ENCODE results near the gene PNPLA5. TPM values are rescaled to one million over a fixed set of nuclear protein-coding genes. Genes with fewer than 3 reads are reported as not detected.
"Not testable (repeated sequence)": the region's sequence is repeated elsewhere in the genome, so short reads cannot be mapped to it uniquely, and the experiment has no call there.

The PNPLA5 gene
- total and polyA plus RNA-seq, 4 experiments from 2014 or later = not detected

- H3K27ac ChIP-seq (ENCODE audit: low read depth, low read length); H3K4me1 ChIP-seq (ENCODE audit: insufficient read depth, low read length); H3K4me3 ChIP-seq (ENCODE audit: low read length in 2 of 2); intact Hi-C loops (cut with micrococcal nuclease); POLR2A ChIA-PET (ENCODE audit: partially characterized antibody); H3K4me3 Mint-ChIP-seq; H3K9me3 Mint-ChIP-seq; H3K36me3 Mint-ChIP-seq; H3K27me3 ChIP-seq (ENCODE audit: insufficient read depth, low read length); DNase-seq; H3K4me1 Mint-ChIP-seq; H3K9me3 ChIP-seq (ENCODE audit: control insufficient read depth in 1 of 2, low read length in 2 of 2); H3K36me3 ChIP-seq (ENCODE audit: insufficient read depth, low read length); CTCF ChIA-PET (ENCODE audit: partially characterized antibody); H3K27ac Mint-ChIP-seq: not testable (repeated sequence)
- peaks cover 10 to 18% of the 10 kb centered on the region in 2 donors for H3K27me3 Mint-ChIP-seq
These were observed 11.2 kb upstream of the PNPLA5 start for GRCh38 chr22:43903033-43903432.

GRCh38 chr22:43901976-43902643, 10.3 kb upstream of the PNPLA5 start:
- H3K9me3 ChIP-seq (ENCODE audit: control insufficient read depth in 1 of 2, low read length in 2 of 2) = no peaks in the 10 kb centered on the region
- intact Hi-C loops (cut with micrococcal nuclease) = no loop called here
- H3K36me3 ChIP-seq (ENCODE audit: insufficient read depth, low read length) = no peaks in the 10 kb centered on the region
- H3K9me3 Mint-ChIP-seq = no peaks in the 10 kb centered on the region
- DNase-seq = no peak
- CTCF ChIA-PET (ENCODE audit: partially characterized antibody) = interaction anchor here (0.7 kb wide), 1 partner anchor 19 kb away, joined by 3 read pairs; no protein-coding TSS in a partner anchor
- POLR2A ChIA-PET (ENCODE audit: partially characterized antibody) = no interaction called here
- H3K4me1 Mint-ChIP-seq = no peaks in the 10 kb centered on the region
- no peak overlapping the region for H3K27ac Mint-ChIP-seq
- H3K27me3 Mint-ChIP-seq = peaks cover 10 to 19% of the 10 kb centered on the region in 2 donors
- H3K4me3 Mint-ChIP-seq = no peak overlapping the region
- no peaks in the 10 kb centered on the region for H3K27me3 ChIP-seq (ENCODE audit: insufficient read depth, low read length)
- no peaks in the 10 kb centered on the region for H3K36me3 Mint-ChIP-seq
- H3K4me1 ChIP-seq (ENCODE audit: insufficient read depth, low read length) = no peaks in the 10 kb centered on the region
- no peak overlapping the region for H3K4me3 ChIP-seq (ENCODE audit: low read length in 2 of 2)
- no peak overlapping the region for H3K27ac ChIP-seq (ENCODE audit: low read depth, low read length)

- Histone ChIP-seq H3K36me3 (ENCODE audit: insufficient read depth, low read length) (no peaks in the 10 kb centered on the region), H3K9me3 (ENCODE audit: control insufficient read depth in 1 of 2, low read length in 2 of 2) (no peaks in the 10 kb centered on the region), H3K4me1 (ENCODE audit: insufficient read depth, low read length) (no peaks in the 10 kb centered on the region), H3K27ac (ENCODE audit: low read depth, low read length) (no peak overlapping the region), H3K27me3 (ENCODE audit: insufficient read depth, low read length) (no peaks in the 10 kb centered on the region), H3K4me3 (ENCODE audit: low read length in 2 of 2) (no peak overlapping the region)
- ChIA-PET POLR2A (ENCODE audit: partially characterized antibody) (no interaction called here), CTCF (ENCODE audit: partially characterized antibody) (no interaction called here)
- Mint-ChIP-seq H3K4me1 (no peaks in the 10 kb centered on the region), H3K27ac (no peak overlapping the region), H3K4me3 (no peak overlapping the region), H3K36me3 (no peaks in the 10 kb centered on the region), H3K9me3 (no peaks in the 10 kb centered on the region), H3K27me3 (peaks cover 12 to 19% of the 10 kb centered on the region in 2 donors)
- intact Hi-C loops (cut with micrococcal nuclease) = no loop called here
- no peak for DNase-seq
These were observed 8.4 kb upstream of the PNPLA5 start for GRCh38 chr22:43900206-43900605.

GRCh38 chr22:43897751-43898261, 6.0 kb upstream of the PNPLA5 start:
- intact Hi-C loops (cut with micrococcal nuclease) = no loop called here

GRCh38 chr22:43895986-43896645, 4.3 kb upstream of the PNPLA5 start:
- H3K27ac Mint-ChIP-seq = no peak overlapping the region
- H3K4me3 ChIP-seq (ENCODE audit: low read length in 2 of 2) = no peak overlapping the region
- ChIA-PET POLR2A (ENCODE audit: partially characterized antibody) (no interaction called here), CTCF (ENCODE audit: partially characterized antibody) (no interaction called here)
- no peaks in the 10 kb centered on the region for H3K36me3 ChIP-seq (ENCODE audit: insufficient read depth, low read length)
- H3K36me3 Mint-ChIP-seq = no peaks in the 10 kb centered on the region
- H3K9me3 Mint-ChIP-seq = no peaks in the 10 kb centered on the region
- H3K4me1 ChIP-seq (ENCODE audit: insufficient read depth, low read length) = no peaks in the 10 kb centered on the region
- peaks cover 13 to 15% of the 10 kb centered on the region in 2 donors for H3K27me3 Mint-ChIP-seq
- DNase-seq = no peak
- no peaks in the 10 kb centered on the region for H3K27me3 ChIP-seq (ENCODE audit: insufficient read depth, low read length)
- H3K4me3 Mint-ChIP-seq = no peak overlapping the region
- H3K4me1 Mint-ChIP-seq = peaks cover 0 to 4% (median 0%) of the 10 kb centered on the region in 4 donors
- intact Hi-C loops (cut with micrococcal nuclease) = no loop called here
- no peaks in the 10 kb centered on the region for H3K9me3 ChIP-seq (ENCODE audit: control insufficient read depth in 1 of 2, low read length in 2 of 2)
- no peak overlapping the region for H3K27ac ChIP-seq (ENCODE audit: low read depth, low read length)

More at GRCh38 chr22:43897751-43898261, 6.0 kb upstream of the PNPLA5 start:
- H3K27me3 ChIP-seq (ENCODE audit: insufficient read depth, low read length) = no peaks in the 10 kb centered on the region
- ChIA-PET CTCF (ENCODE audit: partially characterized antibody) (no interaction called here), POLR2A (ENCODE audit: partially characterized antibody) (no interaction called here)
- Mint-ChIP-seq H3K9me3 (no peaks in the 10 kb centered on the region), H3K36me3 (no peaks in the 10 kb centered on the region), H3K27ac (no peak overlapping the region), H3K27me3 (peaks cover 9 to 14% of the 10 kb centered on the region in 2 donors), H3K4me3 (no peak overlapping the region), H3K4me1 (no peaks in the 10 kb centered on the region)
- no peaks in the 10 kb centered on the region for H3K9me3 ChIP-seq (ENCODE audit: control insufficient read depth in 1 of 2, low read length in 2 of 2)
- DNase-seq = no peak
- H3K4me1 ChIP-seq (ENCODE audit: insufficient read depth, low read length) = no peaks in the 10 kb centered on the region
- no peak overlapping the region for H3K4me3 ChIP-seq (ENCODE audit: low read length in 2 of 2)
- no peak overlapping the region for H3K27ac ChIP-seq (ENCODE audit: low read depth, low read length)
- no peaks in the 10 kb centered on the region for H3K36me3 ChIP-seq (ENCODE audit: insufficient read depth, low read length)

- Histone ChIP-seq H3K4me1 (ENCODE audit: insufficient read depth, low read length) (no peaks in the 10 kb centered on the region), H3K4me3 (ENCODE audit: low read length in 2 of 2) (no peak overlapping the region), H3K27ac (ENCODE audit: low read depth, low read length) (no peak overlapping the region), H3K9me3 (ENCODE audit: control insufficient read depth in 1 of 2, low read length in 2 of 2) (no peaks in the 10 kb centered on the region), H3K36me3 (ENCODE audit: insufficient read depth, low read length) (no peaks in the 10 kb centered on the region), H3K27me3 (ENCODE audit: insufficient read depth, low read length) (peaks cover 8% of the 10 kb centered on the region)
- Mint-ChIP-seq H3K4me1 (peaks cover 0 to 4% (median 0%) of the 10 kb centered on the region in 4 donors), H3K27me3 (peaks cover 18 to 22% of the 10 kb centered on the region in 2 donors), H3K9me3 (no peaks in the 10 kb centered on the region), H3K27ac (no peak overlapping the region), H3K36me3 (no peaks in the 10 kb centered on the region), H3K4me3 (no peak overlapping the region)
- ChIA-PET CTCF (ENCODE audit: partially characterized antibody) (interaction anchor here (1.7 kb wide), 1 partner anchor 10 kb away, joined by 7 read pairs; no protein-coding TSS in a partner anchor), POLR2A (ENCODE audit: partially characterized antibody) (no interaction called here)
- intact Hi-C loops (cut with micrococcal nuclease) = no loop called here
- no peak for DNase-seq
These were observed 2.3 kb upstream of the PNPLA5 start for GRCh38 chr22:43894122-43894521.

GRCh38 chr22:43893266-43893665, 1.5 kb upstream of the PNPLA5 start:
- H3K27ac Mint-ChIP-seq = no peak overlapping the region
- intact Hi-C loops (cut with micrococcal nuclease) = no loop called here
- CTCF ChIA-PET (ENCODE audit: partially characterized antibody) = interaction anchor here (1.3 kb wide), 1 partner anchor 11 kb away, joined by 3 read pairs; no protein-coding TSS in a partner anchor
- H3K9me3 Mint-ChIP-seq = no peaks in the 10 kb centered on the region
- Histone ChIP-seq H3K27ac (ENCODE audit: low read depth, low read length) (no peak overlapping the region), H3K4me1 (ENCODE audit: insufficient read depth, low read length) (no peaks in the 10 kb centered on the region), H3K4me3 (ENCODE audit: low read length in 2 of 2) (no peak overlapping the region), H3K9me3 (ENCODE audit: control insufficient read depth in 1 of 2, low read length in 2 of 2) (no peaks in the 10 kb centered on the region), H3K36me3 (ENCODE audit: insufficient read depth, low read length) (no peaks in the 10 kb centered on the region), H3K27me3 (ENCODE audit: insufficient read depth, low read length) (peaks cover 8% of the 10 kb centered on the region)
- H3K27me3 Mint-ChIP-seq = peaks cover 20 to 27% of the 10 kb centered on the region in 2 donors
- POLR2A ChIA-PET (ENCODE audit: partially characterized antibody) = no interaction called here
- DNase-seq = no peak
- no peaks in the 10 kb centered on the region for H3K36me3 Mint-ChIP-seq
- H3K4me1 Mint-ChIP-seq = peaks cover 0 to 4% (median 0%) of the 10 kb centered on the region in 4 donors
- H3K4me3 Mint-ChIP-seq = no peak overlapping the region
